HepG2 (cell line): ENCODE measurements around the gene MED20. TPM values are rescaled to one million over a fixed set of nuclear protein-coding genes. Genes with fewer than 3 reads are reported as not detected.

Source experiments
- AGO1 ChIP-seq: fragments of 200-400 bp; formaldehyde crosslinking; IDR thresholded peaks from 2 replicates; pipeline ENCODE4 v1.6.1; 2017; ENCODE audit warnings: mild to moderate bottlenecking, low read depth, low read length, moderate library complexity; ENCODE audit not compliant: poor library complexity, severe bottlenecking
- BHLHE40 ChIP-seq: IDR thresholded peaks from 2 replicates; pipeline ENCODE4 v1.6.1; 2011; ENCODE audit warnings: low read length, improper control_type of control experiment
- FOXK2 ChIP-seq: fragments of 450-650 bp; IDR thresholded peaks from 2 replicates; pipeline ENCODE4 v1.6.1; 2016
- HNF4A ChIP-seq: sonication (generic); formaldehyde crosslinking; IDR thresholded peaks from 2 replicates; pipeline ENCODE4 v1.4.0; 2020; ENCODE audit warnings: missing genetic modification reagents
- HNF4G ChIP-seq, 2 experiments: sonication (generic) in 1 of 2; formaldehyde crosslinking in 1 of 2; IDR thresholded peaks; 2 replicates each; pipeline versions ENCODE4 v1.4.0 to v1.6.1; 2011 to 2020; ENCODE audit warnings: borderline replicate concordance in 2 of 2, low read depth in 2 of 2, mild to moderate bottlenecking in 2 of 2, low read length in 1 of 2, missing genetic modification reagents in 1 of 2, moderate library complexity in 1 of 2
- IKZF5 ChIP-seq: IDR thresholded peaks from 2 replicates; pipeline ENCODE4 v1.6.1; 2018; ENCODE audit warnings: missing genetic modification reagents, mild to moderate bottlenecking, missing compliant biosample characterization
- IRF1 ChIP-seq: sonication (generic); formaldehyde crosslinking; IDR thresholded peaks from 2 replicates; pipeline ENCODE4 v1.4.0; 2020; ENCODE audit warnings: low read depth, mild to moderate bottlenecking, missing genetic modification reagents
- MLX ChIP-seq: IDR thresholded peaks from 2 replicates; pipeline ENCODE4 v1.6.1; 2016
- POLR2AphosphoS5 ChIP-seq: IDR thresholded peaks from 2 replicates; pipeline ENCODE4 v1.6.1; 2012; ENCODE audit warnings: low read depth, low read length
- SMARCE1 ChIP-seq: fragments of 450-650 bp; IDR thresholded peaks from 2 replicates; pipeline ENCODE4 v1.6.1; 2017; ENCODE audit warnings: borderline replicate concordance
- SOX13 ChIP-seq, 3 experiments: fragments of 450-650 bp in 1 of 3; sonication (generic) in 1 of 3; formaldehyde crosslinking in 1 of 3; IDR thresholded peaks in 2 of 3; conservative IDR thresholded peaks in 1 of 3; 2 replicates each; pipeline versions ENCODE4 v1.5.0 to v1.6.1; 2016 to 2020; ENCODE audit warnings: antibody characterized with exemption in 1 of 3, mild to moderate bottlenecking in 1 of 3, missing compliant biosample characterization in 1 of 3, missing genetic modification reagents in 1 of 3, moderate library complexity in 1 of 3
- TIGD3 ChIP-seq: sonication (generic); formaldehyde crosslinking; IDR thresholded peaks from 2 replicates; pipeline ENCODE4 v1.5.1; 2020; ENCODE audit warnings: mild to moderate bottlenecking, missing genetic modification reagents, borderline replicate concordance
- U2AF1 ChIP-seq: fragments of 200-400 bp; formaldehyde crosslinking; optimal IDR thresholded peaks from 2 replicates; pipeline ENCODE3; 2017; ENCODE audit warnings: mild to moderate bottlenecking, low read depth, low read length
- ZBTB21 ChIP-seq: sonication (generic); formaldehyde crosslinking; IDR thresholded peaks from 2 replicates; pipeline ENCODE4 v1.4.0; 2020; ENCODE audit warnings: missing genetic modification reagents
- ZKSCAN1 ChIP-seq: fragments of 150-350 bp; IDR thresholded peaks from 2 replicates; pipeline ENCODE4 v1.6.1; 2014; ENCODE audit warnings: low read length
- ZNF17 ChIP-seq: sonication (generic); formaldehyde crosslinking; IDR thresholded peaks from 2 replicates; pipeline ENCODE4 v1.5.0; 2020; ENCODE audit warnings: mild to moderate bottlenecking, missing genetic modification reagents
- ZNF251 ChIP-seq: sonication (generic); formaldehyde crosslinking; IDR thresholded peaks from 2 replicates; pipeline ENCODE4 v1.9.0; 2021; ENCODE audit warnings: mild to moderate bottlenecking, missing genetic modification reagents
- ZNF432 ChIP-seq: sonication (generic); formaldehyde crosslinking; IDR thresholded peaks from 2 replicates; pipeline ENCODE4 v1.5.0; 2020; ENCODE audit warnings: missing genetic modification reagents, mild to moderate bottlenecking, borderline replicate concordance
- ZNF512B ChIP-seq: sonication (generic); formaldehyde crosslinking; IDR thresholded peaks from 2 replicates; pipeline ENCODE4 v1.5.1; 2020; ENCODE audit warnings: missing genetic modification reagents, mild to moderate bottlenecking, borderline replicate concordance
- ZNF670 ChIP-seq: sonication (generic); formaldehyde crosslinking; IDR thresholded peaks from 2 replicates; pipeline ENCODE4 v1.8.0; 2022; ENCODE audit warnings: mild to moderate bottlenecking, missing genetic modification reagents, borderline replicate concordance
- ZNF737 ChIP-seq: sonication (generic); formaldehyde crosslinking; IDR thresholded peaks from 2 replicates; pipeline ENCODE4 v1.5.0; 2020; ENCODE audit warnings: missing genetic modification reagents, mild to moderate bottlenecking, borderline replicate concordance
- polyA plus RNA-seq, 8 experiments: library from polyadenylated mRNA; depleted of rRNA in 3 of 8; stranded (reverse) in 7 of 8; unstranded in 1 of 8; fragments of >200 nt; fragmentation: Illumina TruSeq in 4 of 8; extraction: Trizol in 4 of 8; gene quantifications; 2 replicates each; pipeline versions ENCODE4 v1.2.1 to v1.2.3, GENCODE V29; 2011 to 2016; ENCODE audit warnings: low read depth in 4 of 8, missing spikeins in 1 of 8, mixed read lengths in 1 of 8; ENCODE audit not compliant: insufficient read depth in 1 of 8
- total RNA-seq, 5 experiments: library from RNA; depleted of rRNA; stranded (reverse); fragments of >200 nt; fragmentation: Illumina TruSeq; extraction: Trizol; gene quantifications; 2 replicates each; pipeline ENCODE4 v1.2.3, GENCODE V29; 2016; ENCODE audit warnings: low read depth in 1 of 5

MED20 gene
- total and polyA plus RNA-seq, 2 of the 13 experiments (the other 11 are each of a cell fraction or from before 2014, with no cell fraction given), result 28.1 to 41.1 TPM

- TF ChIP-seq MLX (no peak), ZNF432 (CRISPR knock-in tag) (no peak), ZNF17 (no peak), POLR2AphosphoS5 (peak; percentile 44; the same call in 1 of the 2 replicates), IKZF5 (CRISPR knock-in tag) (0 out of 2 replicates have a peak, but pooled peaks have one; percentile 45), ZNF737 (CRISPR knock-in tag) (no peak), BHLHE40 (peak; percentile 77), HNF4A (CRISPR knock-in tag) (0 out of 2 replicates have a peak, but pooled peaks have one; percentile 45), FOXK2 (no peak), ZBTB21 (CRISPR knock-in tag) (no peak), HNF4G (IDR thresholded peaks at IDR 0.05; ENCODE audit: borderline replicate concordance, low read depth, low read length) (no peak), HNF4G (CRISPR knock-in tag; IDR thresholded peaks at IDR 0.05; ENCODE audit: borderline replicate concordance, low read depth) (0 out of 2 replicates have a peak, but pooled peaks have one; percentile 41), SMARCE1 (no peak), TIGD3 (CRISPR knock-in tag) (no peak; the same call in 1 of the 2 replicates), U2AF1 (no peak), AGO1 (peak; percentile 97), IRF1 (CRISPR knock-in tag) (no peak), SOX13 (IDR thresholded peaks at IDR 0.05) (no peak), SOX13 (CRISPR knock-in tag; conservative IDR thresholded peaks at IDR 0.05 in 1 of 2, IDR thresholded peaks at IDR 0.05 in 1 of 2) (no peak; a peak in 1 of 4 replicates), ZNF512B (peak; percentile 84; the same call in 1 of the 2 replicates), ZKSCAN1 (no peak), ZNF251 (CRISPR knock-in tag) (no peak), ZNF670 (CRISPR knock-in tag) (no peak)
These were observed 25.4 kb downstream of the MED20 start, which contains the start of gene USP49 (continued) for GRCh38 chr6:41895300-41896233.
